IMR-90 (cell line): Measurements from ENCODE around the gene GPR153. TPM values are rescaled to one million over a fixed set of nuclear protein-coding genes. Genes with fewer than 3 reads are reported as not detected.

Source experiments
- ATAC-seq: fragments of 200-7000 bp; cut with Tn5 transposase; 2 replicates; pipeline ENCODE4 v1.9.1; 2020; ENCODE audit warnings: low read depth, mild to moderate bottlenecking, moderate library complexity
- BruUV-seq: library from RNA; stranded (reverse); fragments of 400-500 nt; replicated peaks from 2 replicates; lab custom pipeline; 2021; lab: Mats Ljungman, UMichigan
- CTCF ChIA-PET: fragments of 300-600 bp; formaldehyde crosslinking; extraction: SDS; loops from one replicate; lab custom pipeline; 2021; ENCODE audit warnings: antibody characterized with exemption; lab: Yijun Ruan, JAX
- POLR2A ChIA-PET: fragments of 300-600 bp; sonication (Branson Sonifier 250); formaldehyde crosslinking; loops from one replicate; lab custom pipeline; 2022; ENCODE audit warnings: antibody characterized with exemption; ENCODE audit not compliant: unreplicated experiment; lab: Charles Lee
- DNase-seq: peaks from one replicate; pipeline ENCODE4 v3.0.0; 2013
- H2AFZ ChIP-seq: replicated peaks from 2 replicates; pipeline ENCODE3; 2013; ENCODE audit warnings: low read length, mild to moderate bottlenecking; ENCODE audit not compliant: poor library complexity
- H2AK5ac ChIP-seq: 2 replicates; pipeline ENCODE4 v1.6.1; 2013; ENCODE audit warnings: low read depth, low read length, inconsistent platforms
- H2AK9ac ChIP-seq: replicated peaks from 2 replicates; pipeline ENCODE3; 2013; ENCODE audit warnings: mild to moderate bottlenecking, low read depth, low read length, moderate library complexity; ENCODE audit not compliant: poor library complexity
- H2BK120ac ChIP-seq: 2 replicates; pipeline ENCODE4 v1.6.1; 2013; ENCODE audit warnings: low read depth, low read length, inconsistent platforms
- H2BK15ac ChIP-seq: 3 replicates; pipeline ENCODE4 v1.6.1; 2013; ENCODE audit warnings: low read depth, low read length, inconsistent platforms
- H2BK20ac ChIP-seq: 2 replicates; pipeline ENCODE4 v1.6.1; 2013; ENCODE audit warnings: low read depth, mild to moderate bottlenecking, inconsistent platforms, low read length, moderate library complexity
- H2BK5ac ChIP-seq: 2 replicates; pipeline ENCODE4 v1.6.1; 2013; ENCODE audit warnings: mild to moderate bottlenecking, low read depth, low read length, inconsistent platforms; ENCODE audit not compliant: poor library complexity, severe bottlenecking
- H3K14ac ChIP-seq: replicated peaks from 2 replicates; pipeline ENCODE4 v1.6.1; 2013; ENCODE audit warnings: low read depth, low read length, inconsistent platforms
- H3K18ac ChIP-seq: 2 replicates; pipeline ENCODE4 v1.6.1; 2013; ENCODE audit warnings: low read depth, low read length, control low read depth
- H3K23ac ChIP-seq: 2 replicates; pipeline ENCODE4 v1.6.1; 2013; ENCODE audit warnings: low read depth, low read length, inconsistent platforms
- H3K27ac ChIP-seq: 2 replicates; pipeline ENCODE4 v1.5.1; 2013; ENCODE audit warnings: mild to moderate bottlenecking, control low read depth, low read length; ENCODE audit not compliant: insufficient read depth
- H3K27me3 ChIP-seq: 2 replicates; pipeline ENCODE4 v1.6.1; 2013; ENCODE audit warnings: low read length; ENCODE audit not compliant: control insufficient read depth, insufficient read depth
- H3K36me3 ChIP-seq: 2 replicates; pipeline ENCODE4 v1.6.1; 2013; ENCODE audit warnings: low read length, mixed read lengths; ENCODE audit not compliant: control insufficient read depth, insufficient read depth
- H3K4ac ChIP-seq: 2 replicates; pipeline ENCODE4 v1.6.1; 2013; ENCODE audit warnings: low read depth, low read length, inconsistent platforms
- H3K4me1 ChIP-seq: 2 replicates; pipeline ENCODE4 v1.6.1; 2013; ENCODE audit warnings: low read length, mixed read lengths; ENCODE audit not compliant: control insufficient read depth, insufficient read depth
- H3K4me2 ChIP-seq: 2 replicates; pipeline ENCODE4 v1.6.1; 2013; ENCODE audit warnings: low read depth, mild to moderate bottlenecking, control low read depth, low read length, moderate library complexity
- H3K4me3 ChIP-seq: 2 replicates; pipeline ENCODE4 v1.5.1; 2013; ENCODE audit warnings: low read depth, mild to moderate bottlenecking, control low read depth, low read length, moderate library complexity; ENCODE audit not compliant: insufficient read depth
- H3K56ac ChIP-seq: 2 replicates; pipeline ENCODE4 v1.6.1; 2013; ENCODE audit warnings: low read length, inconsistent platforms; ENCODE audit not compliant: insufficient read depth; ENCODE audit errors: extremely low read depth
- H3K79me1 ChIP-seq, 2 experiments: 2 replicates each; pipeline ENCODE4 v1.6.1; 2013; ENCODE audit warnings: low read length in 2 of 2, inconsistent platforms in 1 of 2, low read depth in 1 of 2
- H3K9ac ChIP-seq: 2 replicates; pipeline ENCODE4 v1.6.1; 2013; ENCODE audit warnings: low read depth, low read length, control low read depth
- H3K9me1 ChIP-seq: 2 replicates; pipeline ENCODE4 v1.6.1; 2013; ENCODE audit warnings: low read length, inconsistent platforms; ENCODE audit not compliant: insufficient read depth
- H3K9me3 ChIP-seq: 2 replicates; pipeline ENCODE4 v1.6.1; 2013; ENCODE audit warnings: low read length; ENCODE audit not compliant: control insufficient read depth, insufficient read depth
- H4K20me1 ChIP-seq: 2 replicates; pipeline ENCODE4 v1.6.1; 2013; ENCODE audit warnings: low read length, inconsistent platforms; ENCODE audit not compliant: insufficient read depth
- H4K5ac ChIP-seq: 2 replicates; pipeline ENCODE4 v1.6.1; 2013; ENCODE audit warnings: mild to moderate bottlenecking, low read depth, low read length, control low read depth
- H4K8ac ChIP-seq, 2 experiments: 2 replicates each; pipeline ENCODE4 v1.6.1; 2013; ENCODE audit warnings: low read depth in 2 of 2, low read length in 2 of 2, control low read depth in 1 of 2, inconsistent platforms in 1 of 2
- H4K91ac ChIP-seq: 2 replicates; pipeline ENCODE4 v1.6.1; 2013; ENCODE audit warnings: low read depth, low read length, inconsistent platforms; ENCODE audit not compliant: insufficient read depth
- BHLHE40 ChIP-seq: fragments of 150-350 bp; IDR thresholded peaks from 2 replicates; pipeline ENCODE4 v1.6.1; 2016; ENCODE audit warnings: mild to moderate bottlenecking, low read depth, low read length
- MAZ ChIP-seq: IDR thresholded peaks from 2 replicates; pipeline ENCODE4 v1.6.1; 2012; ENCODE audit warnings: low read depth, mild to moderate bottlenecking, low read length, improper control_type of control experiment, moderate library complexity, borderline replicate concordance
- RAD21 ChIP-seq: IDR thresholded peaks from 2 replicates; pipeline ENCODE4 v1.6.1; 2012; ENCODE audit warnings: low read length, improper control_type of control experiment
- WGBS, 2 experiments: methylation state at CpG; one replicate each; pipeline versions ENCODE4 v1.1.5 to v1.1.7; 2013; ENCODE audit warnings: missing lambda C conversion rate in 2 of 2; ENCODE audit not compliant: insufficient read length in 1 of 2; ENCODE audit errors: extremely low coverage in 2 of 2; 5-methylcytosine and 5-hydroxymethylcytosine counted together
- dilution Hi-C: fragments of 300-500 bp; cut with HindIII; formaldehyde crosslinking; loops from one replicate; pipeline ENCODE4 v1.14.3; 2018; ENCODE audit warnings: low sequenced_read_pairs; ENCODE audit not compliant: unreplicated experiment
- in situ Hi-C: fragments of 300-500 bp; cut with MboI; formaldehyde crosslinking; loops from 3 replicates; pipeline ENCODE4 v1.14.3; 2019; ENCODE audit warnings: low sequenced_read_pairs, inconsistent platforms, mixed read lengths
- intact Hi-C: fragments of 100-400 bp; cut with micrococcal nuclease; formaldehyde crosslinking; loops from 2 replicates; pipeline ENCODE4 v1.10.0; 2022
- polyA plus RNA-seq, 3 experiments: library from polyadenylated mRNA; depleted of rRNA; stranded (reverse); fragments of >200 nt; gene quantifications; 2 replicates each; pipeline ENCODE4 v1.2.3, GENCODE V29; 2012; ENCODE audit warnings: low replicate concordance in 1 of 3
- total RNA-seq: library from RNA; depleted of rRNA; stranded (reverse); fragments of >200 nt; gene quantifications from 2 replicates; pipeline ENCODE4 v1.2.3, GENCODE V29; 2012
- TF ChIP-seq, protein P1 (sequence below): fragments of 150-350 bp; IDR thresholded peaks from 2 replicates; pipeline ENCODE4 v1.6.1; 2017; ENCODE audit warnings: mild to moderate bottlenecking, antibody characterized with exemption, low read length, low read depth
- TF ChIP-seq, protein P2 (sequence below): conservative IDR thresholded peaks from 2 replicates; pipeline ENCODE4 v1.5.1; 2012; ENCODE audit warnings: mild to moderate bottlenecking, low read depth, low read length, improper control_type of control experiment

The GPR153 gene
- total and polyA plus RNA-seq, 2 of the 4 experiments (the other 2 are of a cell fraction): 1.8 to 5.2 TPM

DNA sequence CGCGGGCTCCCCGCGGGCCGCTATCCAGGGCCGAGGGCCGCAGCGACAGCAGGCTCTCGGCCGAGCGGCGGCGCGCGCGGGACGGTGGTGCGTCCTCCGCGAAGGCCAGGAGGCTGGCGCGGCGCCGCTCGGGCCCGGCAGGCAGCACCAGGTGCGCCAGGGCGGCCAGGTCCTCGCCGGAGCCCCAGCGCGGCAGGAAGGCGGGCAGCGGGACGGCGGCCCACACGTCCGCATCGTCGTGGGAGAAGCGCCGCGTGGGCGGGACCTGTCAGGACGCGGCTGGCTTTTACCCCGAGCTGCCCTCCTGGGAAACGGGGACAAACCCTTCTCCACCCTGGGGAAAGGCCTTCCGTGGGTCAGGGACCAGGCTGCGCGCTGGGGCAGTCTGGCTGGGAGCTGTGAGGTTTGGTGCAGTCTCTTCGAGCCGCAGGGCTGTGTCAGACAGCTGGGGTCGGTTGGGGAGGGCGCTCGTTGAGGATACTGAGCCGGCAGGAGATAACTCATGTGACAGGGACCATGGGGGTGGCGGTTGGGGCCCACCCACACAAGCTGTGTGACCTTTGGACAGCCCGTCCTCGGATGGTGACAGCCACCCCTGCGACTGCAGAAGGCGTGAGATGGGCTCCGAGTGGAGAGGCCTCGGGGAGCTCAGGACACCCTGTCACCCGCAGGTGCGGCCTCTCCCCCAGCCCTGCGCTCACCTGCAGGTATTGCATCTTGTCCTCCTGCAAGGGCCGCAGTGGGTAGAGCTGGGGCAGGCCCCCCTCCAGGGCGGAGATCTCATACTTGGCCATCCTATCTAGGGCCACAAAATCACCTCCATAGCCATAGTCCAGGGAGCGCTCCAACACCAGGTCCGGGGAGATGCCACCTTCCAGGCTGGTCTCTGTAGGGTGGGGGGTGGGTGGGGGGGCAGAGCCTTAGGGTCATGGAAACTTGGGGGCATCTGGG is 10.9 kb downstream of the GPR153 start:
- no TSS peak for BruUV-seq
- H2BK20ac ChIP-seq: no peak overlapping the region
- dilution Hi-C loops (no loop called here), in situ Hi-C loops (loop anchor here (5.0 to 10.0 kb wide), 2 partner anchors 92 to 155 kb away; no protein-coding TSS in a partner anchor), intact Hi-C loops (loop anchor here (5.0 kb wide), 1 partner anchor 242 kb away; the partner anchor contains the start of gene PLEKHG5)
- H2BK15ac ChIP-seq: no peak overlapping the region
- H4K20me1 ChIP-seq: peaks cover 16% of the 10 kb centered on the region
- no peak overlapping the region for H2BK5ac ChIP-seq
- no peaks in the 10 kb centered on the region for H3K9me1 ChIP-seq
- no peak overlapping the region for H3K18ac ChIP-seq
- ATAC-seq (no peak), DNase-seq (no peak)
- no peak overlapping the region for H3K4me3 ChIP-seq
- no peak overlapping the region for H2AK9ac ChIP-seq
- H3K23ac ChIP-seq: no peak overlapping the region
- no peaks in the 10 kb centered on the region for H3K9me3 ChIP-seq
- no peak overlapping the region for H3K4me2 ChIP-seq
- WGBS, 2 experiments: 23% methylated on average over 27 of the region's 71 CpGs; no CpG with 5 or more reads in 1 of the 2 experiments
- H3K36me3 ChIP-seq: no peaks in the 10 kb centered on the region
- POLR2A ChIA-PET: no interaction called here
- no peak overlapping the region for H3K27ac ChIP-seq
- H3K79me1 ChIP-seq: no peaks in the 10 kb centered on the region
- no peak overlapping the region for H3K9ac ChIP-seq
- no peak overlapping the region for H4K8ac ChIP-seq
- no peak overlapping the region for H3K14ac ChIP-seq
- H2AFZ ChIP-seq: no peak overlapping the region
- no peak overlapping the region for H2AK5ac ChIP-seq
- no peaks in the 10 kb centered on the region for H3K4me1 ChIP-seq
- no peak overlapping the region for H2BK120ac ChIP-seq
- H3K4ac ChIP-seq: no peak overlapping the region
- no peak overlapping the region for H4K5ac ChIP-seq
- peaks cover 35% of the 10 kb centered on the region for H3K27me3 ChIP-seq
- H4K91ac ChIP-seq: no peak overlapping the region
- CTCF ChIA-PET: interaction anchor here (0.6 to 0.9 kb wide), 2 partner anchors 46 to 94 kb away, joined by 3 to 9 read pairs; no protein-coding TSS in a partner anchor
- no peak overlapping the region for H3K56ac ChIP-seq
- no peak for TF ChIP-seq MAZ
- no peak for TF ChIP-seq RAD21
- TF ChIP-seq, protein P1, sequence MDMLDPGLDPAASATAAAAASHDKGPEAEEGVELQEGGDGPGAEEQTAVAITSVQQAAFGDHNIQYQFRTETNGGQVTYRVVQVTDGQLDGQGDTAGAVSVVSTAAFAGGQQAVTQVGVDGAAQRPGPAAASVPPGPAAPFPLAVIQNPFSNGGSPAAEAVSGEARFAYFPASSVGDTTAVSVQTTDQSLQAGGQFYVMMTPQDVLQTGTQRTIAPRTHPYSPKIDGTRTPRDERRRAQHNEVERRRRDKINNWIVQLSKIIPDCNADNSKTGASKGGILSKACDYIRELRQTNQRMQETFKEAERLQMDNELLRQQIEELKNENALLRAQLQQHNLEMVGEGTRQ: no peak
- TF ChIP-seq, protein P2, sequence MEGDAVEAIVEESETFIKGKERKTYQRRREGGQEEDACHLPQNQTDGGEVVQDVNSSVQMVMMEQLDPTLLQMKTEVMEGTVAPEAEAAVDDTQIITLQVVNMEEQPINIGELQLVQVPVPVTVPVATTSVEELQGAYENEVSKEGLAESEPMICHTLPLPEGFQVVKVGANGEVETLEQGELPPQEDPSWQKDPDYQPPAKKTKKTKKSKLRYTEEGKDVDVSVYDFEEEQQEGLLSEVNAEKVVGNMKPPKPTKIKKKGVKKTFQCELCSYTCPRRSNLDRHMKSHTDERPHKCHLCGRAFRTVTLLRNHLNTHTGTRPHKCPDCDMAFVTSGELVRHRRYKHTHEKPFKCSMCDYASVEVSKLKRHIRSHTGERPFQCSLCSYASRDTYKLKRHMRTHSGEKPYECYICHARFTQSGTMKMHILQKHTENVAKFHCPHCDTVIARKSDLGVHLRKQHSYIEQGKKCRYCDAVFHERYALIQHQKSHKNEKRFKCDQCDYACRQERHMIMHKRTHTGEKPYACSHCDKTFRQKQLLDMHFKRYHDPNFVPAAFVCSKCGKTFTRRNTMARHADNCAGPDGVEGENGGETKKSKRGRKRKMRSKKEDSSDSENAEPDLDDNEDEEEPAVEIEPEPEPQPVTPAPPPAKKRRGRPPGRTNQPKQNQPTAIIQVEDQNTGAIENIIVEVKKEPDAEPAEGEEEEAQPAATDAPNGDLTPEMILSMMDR: no peak
- TF ChIP-seq BHLHE40: no peak
